Testis (tissue), 3 donors: ENCODE measurements around the gene AGBL4. TPM values are rescaled to one million over a fixed set of nuclear protein-coding genes. Genes with fewer than 3 reads are reported as not detected.

Experiments
- DNase-seq: peaks from one replicate; pipeline ENCODE4 v3.0.0-alpha.2; 2019
- H3K27ac ChIP-seq, 2 donors: fragments of 200-600 bp; sonication (generic); one replicate each; pipeline ENCODE4 v1.5.1; 2019
- H3K27me3 ChIP-seq: fragments of 200-600 bp; sonication (generic); one replicate; pipeline ENCODE4 v1.5.1; 2019
- H3K36me3 ChIP-seq: fragments of 200-600 bp; sonication (generic); one replicate; pipeline ENCODE4 v1.5.1; 2017; ENCODE audit warnings: low read depth; ENCODE audit errors: missing control alignments
- H3K4me1 ChIP-seq: fragments of 200-600 bp; sonication (generic); one replicate; pipeline ENCODE4 v1.5.1; 2019
- H3K4me3 ChIP-seq, 2 donors: fragments of 200-600 bp; sonication (generic); one replicate each; pipeline ENCODE4 v1.5.1; 2017 to 2019
- H3K9me3 ChIP-seq: fragments of 200-600 bp; sonication (generic); one replicate; pipeline ENCODE4 v1.5.1; 2017
- CTCF ChIP-seq, 3 experiments: fragments of 450-650 bp in 2 of 3; fragments of 200-600 bp in 1 of 3; sonication (generic) in 1 of 3; IDR thresholded peaks; one replicate each; pipeline ENCODE4 v1.5.1; 2016 to 2019; ENCODE audit warnings: antibody characterized with exemption in 3 of 3, mild to moderate bottlenecking in 2 of 3, moderate library complexity in 1 of 3
- POLR2A ChIP-seq: fragments of 450-650 bp; IDR thresholded peaks from one replicate; pipeline ENCODE4 v1.6.1; 2017; ENCODE audit warnings: antibody characterized with exemption, mild to moderate bottlenecking, moderate library complexity
- WGBS, 2 donors: methylation state at CpG; one replicate each; pipeline ENCODE4 v1.1.5; 2018; 5-methylcytosine and 5-hydroxymethylcytosine counted together
- intact Hi-C: fragments of 100-400 bp; cut with DNase I; formaldehyde crosslinking; loops from one replicate; pipeline ENCODE4 v1.15.1; 2023; ENCODE audit warnings: low total_unique reads
- polyA plus RNA-seq: library from polyadenylated mRNA; stranded (reverse); fragments of 350-450 nt; fragmentation: Illumina TruSeq; extraction: RNeasy Lipid Tissue Mini Kit (QIAGEN cat#74804); gene quantifications from one replicate; pipeline ENCODE4 v1.2.3, GENCODE V29; 2014; ENCODE audit warnings: low read depth, low replicate concordance; ENCODE audit not compliant: insufficient read depth
- total RNA-seq, 2 donors: library from RNA; depleted of rRNA; stranded (reverse); fragments of >200 nt; gene quantifications; one replicate each; pipeline ENCODE4 v1.2.3, GENCODE V29; 2016

Gene AGBL4
- total and polyA plus RNA-seq, 3 donors from 2014 or later = 3.3 to 6.9 (median 5.8) TPM

- Histone ChIP-seq H3K4me3 (no peak overlapping the region), H3K4me1 (no peaks in the 10 kb centered on the region), H3K27ac (no peak overlapping the region), H3K36me3 (no peaks in the 10 kb centered on the region), H3K9me3 (no peaks in the 10 kb centered on the region), H3K27me3 (no peaks in the 10 kb centered on the region)
- no peak for DNase-seq
- intact Hi-C loops = no loop called here
- 34 to 60% methylated on average over 1 to 4 of the region's 4 CpGs for WGBS, 2 donors
- TF ChIP-seq POLR2A = no peak
Observed at GRCh38 chr1:48681476-48682305, 1342.1 kb downstream of the AGBL4 start.

- no peaks in the 10 kb centered on the region for H3K27me3 ChIP-seq
- H3K4me3 ChIP-seq = no peak overlapping the region
- intact Hi-C loops = no loop called here
- no peak for DNase-seq
- 72 to 81% methylated on average over 8 to 10 of the region's 10 CpGs for whole genome bisulfite sequencing, 2 donors
- no peaks in the 10 kb centered on the region for H3K9me3 ChIP-seq
- no peaks in the 10 kb centered on the region for H3K4me1 ChIP-seq
- H3K36me3 ChIP-seq = no peaks in the 10 kb centered on the region
- H3K27ac ChIP-seq = no peak overlapping the region
- TF ChIP-seq POLR2A = no peak
- no peak for TF ChIP-seq CTCF (IDR thresholded peaks at IDR 0.05)
Observed at GRCh38 chr1:48680411-48681035, 1343.2 kb downstream of the AGBL4 start.

- 82 to 85% methylated on average over 3 to 6 of the region's 6 CpGs for WGBS, 2 donors
- no peak overlapping the region for H3K4me3 ChIP-seq
- no peaks in the 10 kb centered on the region for H3K27me3 ChIP-seq
- no peak for DNase-seq
- no peak for TF ChIP-seq CTCF (IDR thresholded peaks at IDR 0.05)
- TF ChIP-seq POLR2A = no peak
- no peaks in the 10 kb centered on the region for H3K4me1 ChIP-seq
- H3K36me3 ChIP-seq = no peaks in the 10 kb centered on the region
- intact Hi-C loops = no loop called here
- no peaks in the 10 kb centered on the region for H3K9me3 ChIP-seq
- H3K27ac ChIP-seq = no peak overlapping the region
Observed at GRCh38 chr1:48679859-48680258, 1343.9 kb downstream of the AGBL4 start.

GRCh38 chr1:48678710-48679505 lies 1344.8 kb downstream of the AGBL4 start:
- no peak overlapping the region for H3K4me3 ChIP-seq
- WGBS, 2 donors = 94% methylated on average over 3 of the region's 3 CpGs; no CpG with 5 or more reads in 1 of the 2 donors
- no peak for DNase-seq
- no peak for TF ChIP-seq POLR2A
- no peak for TF ChIP-seq CTCF (IDR thresholded peaks at IDR 0.05)
- no peaks in the 10 kb centered on the region for H3K36me3 ChIP-seq
- no peaks in the 10 kb centered on the region for H3K27me3 ChIP-seq
- H3K27ac ChIP-seq = no peak overlapping the region
- H3K4me1 ChIP-seq = no peaks in the 10 kb centered on the region
- H3K9me3 ChIP-seq = no peaks in the 10 kb centered on the region
- intact Hi-C loops = no loop called here
